Aorta (tissue), 5 donors: ENCODE data around the gene GFOD1. TPM values are rescaled to one million over a fixed set of nuclear protein-coding genes. Genes with fewer than 3 reads are reported as not detected.
"Not testable (repeated sequence)": the region's sequence is repeated elsewhere in the genome, so short reads cannot be mapped to it uniquely, and the experiment has no call there.

Source experiments
- ATAC-seq: fragments of 200-7000 bp; cut with Tn5 transposase; one replicate; pipeline ENCODE4 v1.9.1; 2022; ENCODE audit warnings: moderate library complexity; ENCODE audit not compliant: low FRiP score
- DNase-seq, 2 donors: peaks; one replicate each; pipeline ENCODE4 v3.0.0-alpha.2; 2020
- H3K27ac ChIP-seq, 2 donors: one replicate each; pipeline ENCODE4 v1.5.1; 2013; ENCODE audit warnings: low read length in 2 of 2, mild to moderate bottlenecking in 2 of 2, moderate library complexity in 2 of 2, control low read depth in 1 of 2, inconsistent platforms in 1 of 2, low read depth in 1 of 2
- H3K27me3 ChIP-seq, 2 donors: one replicate each; pipeline ENCODE4 v1.6.1; 2013; ENCODE audit warnings: control low read depth in 1 of 2, low read length in 1 of 2, mild to moderate bottlenecking in 1 of 2, moderate library complexity in 1 of 2; ENCODE audit not compliant: insufficient read depth in 2 of 2, control insufficient read depth in 1 of 2
- H3K36me3 ChIP-seq, 2 donors: one replicate each; pipeline ENCODE4 v1.6.1; 2013; ENCODE audit warnings: control low read depth in 1 of 2, low read length in 1 of 2, mild to moderate bottlenecking in 1 of 2; ENCODE audit not compliant: insufficient read depth in 2 of 2, control insufficient read depth in 1 of 2
- H3K4me1 ChIP-seq, 2 donors: one replicate each; pipeline ENCODE4 v1.6.1; 2013; ENCODE audit warnings: low read length in 2 of 2, control low read depth in 1 of 2, mild to moderate bottlenecking in 1 of 2, moderate library complexity in 1 of 2; ENCODE audit not compliant: insufficient read depth in 2 of 2, control insufficient read depth in 1 of 2
- H3K4me3 ChIP-seq, 2 donors: one replicate each; pipeline ENCODE4 v1.5.1; 2013; ENCODE audit warnings: low read length in 2 of 2, control low read depth in 1 of 2, mild to moderate bottlenecking in 1 of 2
- H3K9me3 ChIP-seq: one replicate; pipeline ENCODE4 v1.6.1; 2013; ENCODE audit warnings: mild to moderate bottlenecking, low read length; ENCODE audit not compliant: control insufficient read depth
- WGBS, 2 donors: extraction: QIAGEN DNeasy Blood & Tissue Kit; methylation state at CpG; one replicate each; pipeline ENCODE4 v1.1.7; 2013; 5-methylcytosine and 5-hydroxymethylcytosine counted together
- intact Hi-C, 2 donors: fragments of 100-400 bp; cut with DNase I; formaldehyde crosslinking; loops; one replicate each; pipeline versions ENCODE4 v1.14.2 to v1.15.0; 2022
- polyA plus RNA-seq, 2 donors: library from polyadenylated mRNA; stranded (reverse); fragments of 200-250 nt; gene quantifications; one replicate each; pipeline ENCODE4 v1.2.3, GENCODE V29; 2013
- total RNA-seq, 2 donors: library from RNA; stranded (reverse); fragmentation: NEBNext Ultra II Directional; extraction: Animal tissue kit (Norgen Biotek cat#: 25700); gene quantifications; one replicate each; pipeline ENCODE4 v1.2.1, GENCODE V29; 2021
- donor health status: healthy with polysubstance abuse.
- donor health status: Bipolar disorder and iron deficiency.
- donor health status: DM: no; HTN: no; CAD: no.
- donor health status: DM: no; HTN: no; CAD: no.
- donor health status: DM: yes; HTN: yes; CAD: no.

Gene GFOD1
- total and polyA plus RNA-seq, 4 donors = 1.6 to 17.3 (median 9.2) TPM

DNA sequence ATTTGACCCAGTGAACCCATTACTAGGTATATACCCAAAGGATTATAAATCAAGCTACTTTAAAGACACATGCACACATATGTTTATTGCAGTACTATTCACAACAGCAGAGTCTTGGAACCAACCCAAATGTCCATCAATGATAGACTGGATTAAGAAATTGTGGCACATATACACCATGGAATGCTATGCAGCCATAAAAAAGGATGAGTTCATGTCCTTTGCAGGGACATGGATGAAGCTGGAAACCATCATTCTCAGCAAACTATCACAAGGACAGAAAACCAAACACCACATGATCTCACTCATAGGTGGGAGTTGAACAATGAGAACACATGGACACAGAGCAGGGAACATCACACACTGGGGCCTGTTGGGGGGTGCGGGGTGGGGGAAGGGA, 98.2 kb downstream of the GFOD1 start:
- H3K9me3 ChIP-seq, H3K36me3 ChIP-seq, H3K27ac ChIP-seq, DNase-seq, H3K4me3 ChIP-seq, ATAC-seq, H3K27me3 ChIP-seq, H3K4me1 ChIP-seq, intact Hi-C loops: not testable (repeated sequence)
- 98 to 100% methylated on average over 1 of the region's 1 CpG for WGBS, 2 donors

- H3K27ac ChIP-seq, ATAC-seq, H3K36me3 ChIP-seq, H3K27me3 ChIP-seq, intact Hi-C loops, DNase-seq, H3K9me3 ChIP-seq, H3K4me3 ChIP-seq, H3K4me1 ChIP-seq: not testable (repeated sequence)
- 100% methylated on average over 1 of the region's 1 CpG for WGBS, 2 donors
Measured at GRCh38 chr6:13388769-13389168, 98.6 kb downstream of the GFOD1 start.

DNA sequence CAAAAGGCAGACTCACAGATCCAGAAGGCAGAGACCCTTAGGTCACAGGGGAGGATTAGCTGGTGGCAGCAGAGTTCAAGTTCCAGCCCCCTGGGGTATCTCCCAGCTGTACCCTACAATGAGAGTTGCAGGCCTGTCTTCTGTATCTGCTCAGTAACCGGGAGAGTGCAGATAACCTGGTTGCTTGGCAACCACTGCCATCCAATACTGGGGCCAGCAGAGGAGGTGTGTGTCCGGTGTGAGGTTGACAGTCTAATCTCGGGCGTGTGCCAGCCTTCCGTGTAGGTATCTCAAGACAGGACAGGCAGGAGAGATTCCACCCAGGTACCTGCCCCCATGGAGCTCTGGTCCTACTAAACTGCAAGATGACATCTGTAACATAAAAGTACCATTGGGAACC, 102.4 kb downstream of the GFOD1 start:
- 91 to 94% methylated on average over 5 of the region's 5 CpGs for WGBS, 2 donors
- intact Hi-C loops = loop anchor here in 1 of 2 donors (5.0 kb wide), 1 partner anchor 152 kb away; no protein-coding TSS in a partner anchor
- Histone ChIP-seq H3K9me3 (no peaks in the 10 kb centered on the region), H3K27me3 (no peaks in the 10 kb centered on the region), H3K4me1 (no peaks in the 10 kb centered on the region), H3K36me3 (no peaks in the 10 kb centered on the region), H3K27ac (no peak overlapping the region), H3K4me3 (no peak overlapping the region)
- ATAC-seq = no peak
- DNase-seq = no peak

DNA sequence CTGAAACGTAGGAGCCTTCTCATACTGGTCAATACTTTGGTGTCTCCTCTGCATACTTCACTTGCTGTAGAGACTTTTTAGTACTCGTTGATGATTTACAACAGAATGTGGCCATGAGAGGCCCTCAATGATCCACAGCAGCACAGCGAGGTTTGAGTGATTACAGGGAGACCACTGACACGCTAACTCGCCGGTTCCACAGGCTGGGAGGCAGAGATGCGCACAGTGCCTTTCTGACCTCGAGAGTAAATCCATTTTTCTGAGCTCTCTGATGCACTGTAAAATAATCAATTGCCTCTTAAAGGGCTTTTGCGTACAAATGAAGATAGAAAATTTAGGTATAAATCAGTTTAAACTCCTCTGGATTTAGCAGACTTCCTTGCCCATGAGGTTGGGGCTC, 102.9 kb downstream of the GFOD1 start:
- H3K9me3 ChIP-seq = no peaks in the 10 kb centered on the region
- H3K27ac ChIP-seq = no peak overlapping the region
- ATAC-seq = no peak
- no peaks in the 10 kb centered on the region for H3K4me1 ChIP-seq
- no peaks in the 10 kb centered on the region for H3K36me3 ChIP-seq
- WGBS, 2 donors = 93 to 95% methylated on average over 9 of the region's 9 CpGs
- no peak overlapping the region for H3K4me3 ChIP-seq
- no peak for DNase-seq
- intact Hi-C loops = loop anchor here in 1 of 2 donors (5.0 kb wide), 1 partner anchor 153 kb away; no protein-coding TSS in a partner anchor
- H3K27me3 ChIP-seq = no peaks in the 10 kb centered on the region

- WGBS, 2 donors = 72 to 83% methylated on average over 9 of the region's 9 CpGs
- Histone ChIP-seq H3K4me1 (no peaks in the 10 kb centered on the region), H3K27ac (no peak overlapping the region), H3K27me3 (no peaks in the 10 kb centered on the region), H3K4me3 (no peak overlapping the region), H3K9me3 (no peaks in the 10 kb centered on the region), H3K36me3 (no peaks in the 10 kb centered on the region)
- intact Hi-C loops = loop anchor here in 1 of 2 donors (5.0 kb wide), 1 partner anchor 154 kb away; no protein-coding TSS in a partner anchor
- DNase-seq = no peak
- peak; percentile 62 for ATAC-seq
Measured at GRCh38 chr6:13383328-13384163, 103.9 kb downstream of the GFOD1 start.

DNA sequence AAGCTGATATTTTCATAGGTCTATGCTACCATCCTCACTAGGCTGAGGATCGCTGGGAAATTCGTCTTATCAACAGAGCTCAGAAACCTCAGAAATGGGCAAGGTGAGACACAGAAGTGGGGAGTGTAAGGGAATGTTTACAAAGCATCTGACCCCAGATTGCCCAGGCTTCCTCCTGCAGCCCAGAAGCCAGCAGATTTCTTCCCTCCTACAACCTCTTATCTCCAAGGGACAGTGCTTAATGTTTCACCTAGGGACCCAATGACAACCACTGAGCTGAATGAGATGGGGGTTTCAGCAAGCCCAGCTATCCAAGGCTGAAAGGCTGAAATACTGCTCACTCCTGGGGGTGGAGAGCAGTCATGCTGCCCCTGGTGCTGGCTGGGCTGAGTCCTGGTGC, 106.6 kb downstream of the GFOD1 start:
- H3K36me3 ChIP-seq = no peaks in the 10 kb centered on the region
- no peaks in the 10 kb centered on the region for H3K27me3 ChIP-seq
- intact Hi-C loops = loop anchor here in 1 of 2 donors (5.0 kb wide), 1 partner anchor 157 kb away; no protein-coding TSS in a partner anchor
- no peak for ATAC-seq
- no peaks in the 10 kb centered on the region for H3K4me1 ChIP-seq
- no peaks in the 10 kb centered on the region for H3K9me3 ChIP-seq
- DNase-seq = no peak
- 65 to 89% methylated on average over 2 of the region's 2 CpGs for WGBS, 2 donors
- H3K4me3 ChIP-seq = no peak overlapping the region
- no peak overlapping the region for H3K27ac ChIP-seq

DNA sequence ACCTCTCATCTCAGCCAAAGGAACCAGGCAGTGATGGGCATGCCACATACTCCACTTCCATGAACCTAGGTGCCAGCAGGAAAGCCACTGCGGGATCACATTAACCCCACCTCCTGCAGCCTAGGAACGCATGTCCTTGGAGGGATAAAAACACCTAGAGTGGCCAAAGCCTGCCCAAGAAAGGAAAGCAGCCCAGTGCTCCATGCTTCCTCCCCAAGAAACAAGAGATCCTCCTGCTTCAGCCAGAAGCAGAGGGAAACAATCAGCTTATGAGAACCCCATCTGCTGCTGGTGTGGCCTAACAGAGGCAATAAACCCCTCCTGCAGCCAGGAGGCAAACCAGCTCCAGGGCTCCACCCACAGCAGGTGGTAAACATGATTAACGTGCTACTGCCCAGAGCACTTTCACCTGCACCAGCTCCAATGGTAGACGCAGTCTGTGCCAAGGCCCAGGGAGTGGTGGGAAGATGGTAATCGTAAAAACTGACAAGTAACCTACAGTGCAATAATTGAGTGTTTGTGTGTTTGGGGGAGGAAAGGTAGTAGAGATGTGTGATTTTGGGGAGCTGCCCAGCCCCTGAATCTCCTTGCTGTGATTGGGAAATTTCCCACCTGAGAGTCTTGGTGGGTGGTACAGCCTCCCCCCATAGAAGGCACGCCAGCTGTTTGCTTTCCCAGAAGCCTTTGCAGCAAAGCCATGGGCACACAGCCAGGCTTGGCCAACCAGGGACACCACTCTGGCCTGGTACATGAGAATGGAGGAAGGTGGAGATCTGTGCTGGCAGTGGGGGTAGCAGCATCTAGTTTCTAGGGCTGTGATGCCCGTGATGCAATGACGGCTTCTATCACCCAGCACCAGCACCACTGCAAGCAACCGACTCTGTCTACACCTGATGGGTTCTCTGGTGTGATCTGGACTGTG, 108.5 kb downstream of the GFOD1 start:
- intact Hi-C loops = loop anchor here in 1 of 2 donors (10.0 kb wide), 1 partner anchor 146 kb away; no protein-coding TSS in a partner anchor

GRCh38 chr6:13377054-13377758, 110.2 kb downstream of the GFOD1 start:
- ATAC-seq = no peak
- Histone ChIP-seq H3K27ac (no peak overlapping the region), H3K4me1 (no peaks in the 10 kb centered on the region), H3K4me3 (no peak overlapping the region), H3K27me3 (no peaks in the 10 kb centered on the region), H3K36me3 (no peaks in the 10 kb centered on the region), H3K9me3 (no peaks in the 10 kb centered on the region)
- 96 to 98% methylated on average over 2 of the region's 2 CpGs for WGBS, 2 donors
- intact Hi-C loops = loop anchor here in 1 of 2 donors (10.0 kb wide), 1 partner anchor 148 kb away; no protein-coding TSS in a partner anchor
- no peak for DNase-seq

More for the DNA sequence above, 108.5 kb downstream of the GFOD1 start:
- DNase-seq = no peak
- H3K4me3 ChIP-seq = no peak overlapping the region
- no peak for ATAC-seq
- WGBS, 2 donors = 82 to 91% methylated on average over 9 of the region's 9 CpGs
- H3K27ac ChIP-seq = no peak overlapping the region
- H3K36me3 ChIP-seq = no peaks in the 10 kb centered on the region
- no peaks in the 10 kb centered on the region for H3K27me3 ChIP-seq
- H3K9me3 ChIP-seq = no peaks in the 10 kb centered on the region
- H3K4me1 ChIP-seq = no peaks in the 10 kb centered on the region
